ENCODE results near the gene CENPU.

The CENPU gene

GRCh38 chr4:184734758-184735157, 862 bp upstream of the CENPU start:
- Histone ChIP-seq H3K27ac (ENCODE audit: low read depth, low read length, severe bottlenecking) (no peak overlapping the region), H3K4me1 (ENCODE audit: control insufficient read depth, insufficient read depth, low read length, poor library complexity, severe bottlenecking) (peaks cover 6% of the 10 kb centered on the region)
- 56% methylated on average over 1 of the region's 6 CpGs; no CpG with 5 or more reads in 1 of the 2 experiments for WGBS, 2 experiments (ENCODE audit: insufficient coverage in 2 of 2)

GRCh38 chr4:184732126-184732525, 1.8 kb downstream of the CENPU start:
- Histone ChIP-seq H3K4me3 (ENCODE audit: extremely low read depth, insufficient read depth, low read length, poor library complexity, severe bottlenecking) (peak overlapping the region; percentile 93), H3K27ac (ENCODE audit: low read depth, low read length, severe bottlenecking) (no peak overlapping the region), H3K9me3 (ENCODE audit: control insufficient read depth, low read length) (no peaks in the 10 kb centered on the region), H3K4me1 (ENCODE audit: control insufficient read depth, insufficient read depth, low read length, poor library complexity, severe bottlenecking) (peaks cover 6% of the 10 kb centered on the region), H3K36me3 (ENCODE audit: control insufficient read depth, insufficient read depth, low read length) (peaks cover 30% of the 10 kb centered on the region)
- WGBS, 2 experiments (ENCODE audit: insufficient coverage in 2 of 2): 100% methylated on average over 1 of the region's 4 CpGs; no CpG with 5 or more reads in 1 of the 2 experiments

More at GRCh38 chr4:184734758-184735157, 862 bp upstream of the CENPU start:
- Histone ChIP-seq H3K4me3 (ENCODE audit: extremely low read depth, insufficient read depth, low read length, poor library complexity, severe bottlenecking) (peak overlapping the region; percentile 93), H3K36me3 (ENCODE audit: control insufficient read depth, insufficient read depth, low read length) (peaks cover 6% of the 10 kb centered on the region), H3K9me3 (ENCODE audit: control insufficient read depth, low read length) (no peaks in the 10 kb centered on the region)

DNA sequence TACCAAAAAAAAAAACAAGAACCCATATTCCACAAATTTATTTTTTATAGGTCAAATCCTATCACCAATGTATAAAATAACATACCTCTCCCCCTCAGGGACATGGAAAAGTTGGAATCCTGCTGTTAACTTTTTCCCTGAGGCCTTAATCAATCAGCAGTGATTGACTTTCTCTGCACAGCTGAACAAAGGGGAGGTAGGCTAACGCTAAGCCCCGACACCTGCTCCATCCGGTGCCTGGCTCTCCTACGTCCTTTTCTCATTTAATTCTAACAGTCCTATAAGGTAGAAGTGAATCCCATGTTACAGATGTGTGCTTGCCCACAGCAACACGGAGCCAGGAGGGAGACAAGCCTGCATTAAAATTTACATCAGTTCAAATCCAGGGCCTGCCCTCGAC, 2.8 kb downstream of the CENPU start:
- Histone ChIP-seq H3K36me3 (ENCODE audit: control insufficient read depth, insufficient read depth, low read length) (peaks cover 35% of the 10 kb centered on the region), H3K9me3 (ENCODE audit: control insufficient read depth, low read length) (no peaks in the 10 kb centered on the region), H3K27ac (ENCODE audit: low read depth, low read length, severe bottlenecking) (no peak overlapping the region), H3K4me3 (ENCODE audit: extremely low read depth, insufficient read depth, low read length, poor library complexity, severe bottlenecking) (no peak overlapping the region), H3K4me1 (ENCODE audit: control insufficient read depth, insufficient read depth, low read length, poor library complexity, severe bottlenecking) (peaks cover 6% of the 10 kb centered on the region)
- WGBS, 2 experiments (ENCODE audit: insufficient coverage in 2 of 2): 62 to 63% methylated on average over 3 of the region's 6 CpGs

- Histone ChIP-seq H3K27ac (ENCODE audit: low read depth, low read length, severe bottlenecking) (no peak overlapping the region), H3K4me3 (ENCODE audit: extremely low read depth, insufficient read depth, low read length, poor library complexity, severe bottlenecking) (no peak overlapping the region), H3K4me1 (ENCODE audit: control insufficient read depth, insufficient read depth, low read length, poor library complexity, severe bottlenecking) (peaks cover 6% of the 10 kb centered on the region), H3K9me3 (ENCODE audit: control insufficient read depth, low read length) (no peaks in the 10 kb centered on the region), H3K36me3 (ENCODE audit: control insufficient read depth, insufficient read depth, low read length) (peaks cover 42% of the 10 kb centered on the region)
- WGBS, 2 experiments (ENCODE audit: insufficient coverage in 2 of 2): 82 to 92% methylated on average over 4 of the region's 5 CpGs
Observed at GRCh38 chr4:184729946-184730345, 4.0 kb downstream of the CENPU start.

DNA sequence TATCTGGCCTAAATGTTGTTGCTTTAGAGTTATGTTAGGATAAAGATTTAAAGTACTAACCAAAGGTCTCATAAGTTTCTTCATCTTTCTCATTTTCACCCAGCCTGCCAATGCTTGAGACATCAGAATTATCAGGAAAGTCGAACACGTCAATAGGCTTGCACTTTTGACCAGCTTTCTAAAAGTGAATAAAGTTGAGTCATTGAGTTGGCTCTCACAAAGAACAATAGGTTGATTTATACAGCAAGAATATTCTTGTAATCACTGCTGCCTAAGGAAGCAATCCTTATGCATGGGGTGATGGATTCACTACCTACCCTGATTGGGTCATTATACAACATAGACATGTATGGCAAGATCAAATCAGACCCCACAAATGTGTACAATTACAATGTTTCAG, 5.0 kb downstream of the CENPU start:
- Histone ChIP-seq H3K27ac (ENCODE audit: low read depth, low read length, severe bottlenecking) (no peak overlapping the region), H3K4me3 (ENCODE audit: extremely low read depth, insufficient read depth, low read length, poor library complexity, severe bottlenecking) (no peak overlapping the region), H3K4me1 (ENCODE audit: control insufficient read depth, insufficient read depth, low read length, poor library complexity, severe bottlenecking) (peaks cover 6% of the 10 kb centered on the region), H3K9me3 (ENCODE audit: control insufficient read depth, low read length) (no peaks in the 10 kb centered on the region), H3K36me3 (ENCODE audit: control insufficient read depth, insufficient read depth, low read length) (peaks cover 47% of the 10 kb centered on the region)
- WGBS, 2 experiments (ENCODE audit: insufficient coverage in 2 of 2): 100% methylated on average over 1 to 2 of the region's 2 CpGs

GRCh38 chr4:184727430-184727829, 6.5 kb downstream of the CENPU start:
- Histone ChIP-seq H3K4me1 (ENCODE audit: control insufficient read depth, insufficient read depth, low read length, poor library complexity, severe bottlenecking) (peaks cover 3% of the 10 kb centered on the region), H3K27ac (ENCODE audit: low read depth, low read length, severe bottlenecking) (no peak overlapping the region), H3K4me3 (ENCODE audit: extremely low read depth, insufficient read depth, low read length, poor library complexity, severe bottlenecking) (no peak overlapping the region), H3K36me3 (ENCODE audit: control insufficient read depth, insufficient read depth, low read length) (peaks cover 54% of the 10 kb centered on the region), H3K9me3 (ENCODE audit: control insufficient read depth, low read length) (no peaks in the 10 kb centered on the region)
- 100% methylated on average over 1 of the region's 3 CpGs for WGBS, 2 experiments (ENCODE audit: insufficient coverage in 2 of 2)

GRCh38 chr4:184722798-184723197, 11.1 kb downstream of the CENPU start:
- no peaks in the 10 kb centered on the region for H3K9me3 ChIP-seq (ENCODE audit: control insufficient read depth, low read length)
- no peak overlapping the region for H3K27ac ChIP-seq (ENCODE audit: low read depth, low read length, severe bottlenecking)
- peaks cover 61% of the 10 kb centered on the region for H3K36me3 ChIP-seq (ENCODE audit: control insufficient read depth, insufficient read depth, low read length)
- WGBS, 2 experiments (ENCODE audit: insufficient coverage in 2 of 2): 100% methylated on average over 1 of the region's 1 CpG; no CpG with 5 or more reads in 1 of the 2 experiments
- no peak overlapping the region for H3K4me3 ChIP-seq (ENCODE audit: extremely low read depth, insufficient read depth, low read length, poor library complexity, severe bottlenecking)
- no peaks in the 10 kb centered on the region for H3K4me1 ChIP-seq (ENCODE audit: control insufficient read depth, insufficient read depth, low read length, poor library complexity, severe bottlenecking)

DNA sequence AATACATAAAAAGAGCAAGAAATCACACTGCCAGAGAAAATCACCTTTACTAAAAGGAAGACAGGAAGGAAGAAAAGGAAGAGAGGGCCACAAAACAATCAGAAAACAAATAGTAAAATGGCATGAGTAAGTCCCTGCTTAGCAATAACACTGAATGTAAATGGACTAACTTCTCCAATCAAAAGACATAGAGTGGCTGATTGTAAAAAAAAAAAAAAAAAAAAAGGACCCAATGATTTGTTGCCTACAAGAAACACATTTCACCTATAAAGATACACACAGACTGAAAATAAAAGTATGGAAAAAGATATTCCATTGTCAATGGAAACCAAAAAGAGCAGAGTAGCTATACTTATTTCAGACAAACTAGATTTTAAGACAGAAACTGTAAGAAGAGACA, 12.6 kb downstream of the CENPU start:
- Histone ChIP-seq H3K4me1 (ENCODE audit: control insufficient read depth, insufficient read depth, low read length, poor library complexity, severe bottlenecking) (no peaks in the 10 kb centered on the region), H3K36me3 (ENCODE audit: control insufficient read depth, insufficient read depth, low read length) (peaks cover 63% of the 10 kb centered on the region), H3K4me3 (ENCODE audit: extremely low read depth, insufficient read depth, low read length, poor library complexity, severe bottlenecking) (no peak overlapping the region), H3K9me3 (ENCODE audit: control insufficient read depth, low read length) (no peaks in the 10 kb centered on the region), H3K27ac (ENCODE audit: low read depth, low read length, severe bottlenecking) (no peak overlapping the region)

DNA sequence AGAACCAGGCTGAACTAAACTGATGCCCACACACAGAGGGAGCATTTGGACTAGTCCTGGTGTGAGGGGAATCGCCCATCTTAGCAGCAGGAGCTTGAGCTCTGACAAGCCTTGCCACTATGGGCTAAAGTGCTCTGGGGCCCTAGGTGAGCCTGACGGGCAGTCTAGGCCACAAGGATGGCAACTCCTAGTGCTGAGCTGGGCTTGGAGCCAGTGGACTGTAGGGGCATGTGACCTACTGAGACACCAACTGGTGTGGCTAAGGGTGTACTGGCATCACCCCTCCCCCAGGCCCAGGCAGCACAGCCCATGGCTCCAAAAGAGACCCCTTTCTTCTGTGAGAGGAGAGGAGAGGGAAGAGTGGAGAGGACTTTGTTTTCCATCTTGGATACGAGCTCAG, 14.5 kb downstream of the CENPU start:
- Histone ChIP-seq H3K36me3 (ENCODE audit: control insufficient read depth, insufficient read depth, low read length) (peaks cover 67% of the 10 kb centered on the region), H3K4me1 (ENCODE audit: control insufficient read depth, insufficient read depth, low read length, poor library complexity, severe bottlenecking) (no peaks in the 10 kb centered on the region), H3K27ac (ENCODE audit: low read depth, low read length, severe bottlenecking) (no peak overlapping the region), H3K4me3 (ENCODE audit: extremely low read depth, insufficient read depth, low read length, poor library complexity, severe bottlenecking) (no peak overlapping the region), H3K9me3 (ENCODE audit: control insufficient read depth, low read length) (no peaks in the 10 kb centered on the region)
- WGBS, 2 experiments (ENCODE audit: insufficient coverage in 2 of 2): 89 to 91% methylated on average over 1 to 2 of the region's 3 CpGs

DNA sequence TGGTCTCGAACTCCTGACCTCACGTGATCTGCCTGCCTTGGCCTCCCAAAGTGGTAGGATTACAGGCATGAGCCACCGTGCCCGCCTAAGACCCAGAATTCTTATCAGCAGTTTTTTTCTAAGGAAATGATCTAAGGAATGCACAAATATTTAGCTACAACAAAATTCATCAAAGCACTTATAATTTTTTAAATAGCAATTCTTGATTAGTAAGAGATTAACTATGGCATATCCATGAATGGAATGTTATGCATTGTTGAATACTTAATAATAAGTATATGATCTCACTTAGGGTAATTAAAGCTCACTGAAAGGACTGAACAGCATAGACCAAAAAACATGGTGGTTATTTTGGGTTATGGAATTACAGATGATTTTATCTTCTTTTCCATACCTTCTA, 18.4 kb downstream of the CENPU start:
- Histone ChIP-seq H3K27ac (ENCODE audit: low read depth, low read length, severe bottlenecking) (no peak overlapping the region), H3K36me3 (ENCODE audit: control insufficient read depth, insufficient read depth, low read length) (peaks cover 74% of the 10 kb centered on the region), H3K4me3 (ENCODE audit: extremely low read depth, insufficient read depth, low read length, poor library complexity, severe bottlenecking) (no peak overlapping the region), H3K4me1 (ENCODE audit: control insufficient read depth, insufficient read depth, low read length, poor library complexity, severe bottlenecking) (no peaks in the 10 kb centered on the region), H3K9me3 (ENCODE audit: control insufficient read depth, low read length) (no peaks in the 10 kb centered on the region)
- 82% methylated on average over 2 of the region's 4 CpGs; no CpG with 5 or more reads in 1 of the 2 experiments for WGBS, 2 experiments (ENCODE audit: insufficient coverage in 2 of 2)

DNA sequence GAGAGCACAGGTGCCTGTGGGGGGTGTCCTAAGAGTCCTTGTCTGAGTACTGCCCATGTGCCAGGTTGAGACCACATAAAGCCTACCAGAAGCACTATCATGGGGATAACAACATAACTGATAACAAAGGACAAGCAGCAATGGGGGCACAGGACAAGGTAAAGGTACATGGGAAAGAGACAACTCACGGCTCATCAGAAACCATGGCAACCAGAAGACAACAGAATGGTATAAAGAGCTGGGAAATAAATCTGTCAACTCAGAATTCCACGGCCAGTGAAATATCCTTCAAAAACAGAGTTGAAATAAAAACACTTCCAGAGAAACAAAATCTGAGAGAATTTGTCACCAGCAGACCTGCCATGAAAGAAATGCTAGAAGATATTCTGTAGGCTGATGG, 20.0 kb downstream of the CENPU start:
- H3K9me3 ChIP-seq (ENCODE audit: control insufficient read depth, low read length): no peaks in the 10 kb centered on the region
- no CpG with 5 or more reads among the region's 2 CpGs for WGBS, 2 experiments (ENCODE audit: insufficient coverage in 2 of 2)
- H3K27ac ChIP-seq (ENCODE audit: low read depth, low read length, severe bottlenecking): no peak overlapping the region
- no peak overlapping the region for H3K4me3 ChIP-seq (ENCODE audit: extremely low read depth, insufficient read depth, low read length, poor library complexity, severe bottlenecking)
- peaks cover 72% of the 10 kb centered on the region for H3K36me3 ChIP-seq (ENCODE audit: control insufficient read depth, insufficient read depth, low read length)
- no peaks in the 10 kb centered on the region for H3K4me1 ChIP-seq (ENCODE audit: control insufficient read depth, insufficient read depth, low read length, poor library complexity, severe bottlenecking)

All from mesodermal cell (in vitro differentiated cells).